ENCODE results near the gene OR52L1. TPM values are rescaled to one million over a fixed set of nuclear protein-coding genes. Genes with fewer than 3 reads are reported as not detected.

The OR52L1 gene
- total and polyA plus RNA-seq, 10 of the 15 experiments (the other 5 are each of a cell fraction or from before 2014, with no cell fraction given) = not detected

GRCh38 chr11:5992604-5993251, 5.9 kb upstream of the OR52L1 start:
- CTCF ChIA-PET = interaction anchor here (0.6 to 1.9 kb wide), 6 partner anchors 17 to 1993 kb away, joined by 3 to 14 read pairs (median 4); no protein-coding TSS in a partner anchor
- no peak overlapping the region for H2AFZ ChIP-seq (ENCODE audit: control insufficient read depth, low read depth, low read length)
- POLR2A ChIA-PET = no interaction called here
- no TSS peak for BruUV-seq (replicated peaks)
- H3K9me3 ChIP-seq (replicated peaks; ENCODE audit: control insufficient read depth, insufficient read depth, low read length) = no peaks in the 10 kb centered on the region
- in situ Hi-C loops (cut with MboI) = no loop called here
- ATAC-seq = peak; percentile 52; the same call in 2 of the 3 replicates
- no peak for DNase-seq (ENCODE audit: low read depth, low spot score)
- intact Hi-C loops (cut with micrococcal nuclease; ENCODE audit: unreplicated experiment) = no loop called here
- H3K79me2 ChIP-seq (ENCODE audit: control insufficient read depth, insufficient read depth, low read length) = no peaks in the 10 kb centered on the region
- no peaks in the 10 kb centered on the region for H3K4me1 ChIP-seq (ENCODE audit: control insufficient read depth, insufficient read depth, low read length)
- H3K27ac ChIP-seq (ENCODE audit: control insufficient read depth, insufficient read depth) = no peak overlapping the region
- TF ChIP-seq TCF7 (IDR thresholded peaks at IDR 0.05; ENCODE audit: borderline replicate concordance) = no peak
- no peak for TF ChIP-seq POLR2AphosphoS5 (IDR thresholded peaks at IDR 0.05; ENCODE audit: low read length)
- no peak for TF ChIP-seq LARP7 (IDR thresholded peaks at IDR 0.05)
- TF ChIP-seq E2F8 (IDR thresholded peaks at IDR 0.05; ENCODE audit: low read depth, partially characterized antibody) = no peak
- TF ChIP-seq CTCF (IDR thresholded peaks at IDR 0.05 in 2 of 3, conservative IDR thresholded peaks at IDR 0.05 in 1 of 3; ENCODE audit: control insufficient read depth in 2 of 3, extremely low read depth in 1 of 3, insufficient read depth in 1 of 3, low read depth in 3 of 3, low read length in 3 of 3) = peak; percentile 43 to 55 (median 49); a peak in 5 of 6 replicates
- peak; percentile 57 for TF ChIP-seq SMC3 (IDR thresholded peaks at IDR 0.05; ENCODE audit: borderline replicate concordance, low read length)
- no peak for TF ChIP-seq JUND (IDR thresholded peaks at IDR 0.05; ENCODE audit: low read depth, low read length)
- peak; percentile 37 for TF ChIP-seq RAD21 (IDR thresholded peaks at IDR 0.05; ENCODE audit: insufficient read depth, low read depth, low read length)
- TF ChIP-seq ATF3 (IDR thresholded peaks at IDR 0.05; ENCODE audit: borderline replicate concordance, extremely low read depth, low read depth, low read length) = no peak
- no peak for TF ChIP-seq NRF1 (conservative IDR thresholded peaks at IDR 0.05; ENCODE audit: low read depth, low read length)
- TF ChIP-seq E4F1 (IDR thresholded peaks at IDR 0.05; ENCODE audit: borderline replicate concordance, partially characterized antibody) = no peak
- TF ChIP-seq PML (IDR thresholded peaks at IDR 0.05; ENCODE audit: low read length) = no peak
- RAD21 ChIA-PET (ENCODE audit: unreplicated experiment) = interaction anchor here (0.9 to 1.3 kb wide), 2 partner anchors 313 to 370 kb away, joined by 3 read pairs; no protein-coding TSS in a partner anchor
- H3K36me3 ChIP-seq (ENCODE audit: control insufficient read depth in 2 of 2, insufficient read depth in 2 of 2, low read length in 1 of 2) = no peaks in the 10 kb centered on the region
- SMC1A ChIA-PET (ENCODE audit: uncharacterized antibody, unreplicated experiment) = interaction anchor here (0.7 to 0.8 kb wide), 2 partner anchors 14 to 209 kb away, joined by 3 read pairs; partner anchors contain the start of gene OR56A4
- no peak overlapping the region for H3K4me3 ChIP-seq
- no peak overlapping the region for H3K9ac ChIP-seq (ENCODE audit: control insufficient read depth, insufficient read depth, low read length)
- no peaks in the 10 kb centered on the region for H4K20me1 ChIP-seq (ENCODE audit: control insufficient read depth, insufficient read depth)
- FAIRE-seq = no peak
- H3K4me2 ChIP-seq (ENCODE audit: control insufficient read depth, insufficient read depth) = no peak overlapping the region
- no peaks in the 10 kb centered on the region for H3K27me3 ChIP-seq (replicated peaks in 1 of 2; ENCODE audit: control insufficient read depth in 2 of 2, insufficient read depth in 2 of 2, low read length in 1 of 2)
- WGBS (ENCODE audit: insufficient coverage, insufficient replicate concordance, low lambda C conversion rate, missing lambda C conversion rate) = 18% methylated on average over 3 of the region's 3 CpGs
